Keratinocyte (primary cell): ENCODE results near the gene TMEM229B. TPM values are rescaled to one million over a fixed set of nuclear protein-coding genes. Genes with fewer than 3 reads are reported as not detected.

Source experiments
- DNase-seq: peaks from one replicate; pipeline ENCODE4 v3.0.0-alpha.2; 2011; ENCODE audit warnings: low read depth, missing footprints, low spot score
- FAIRE-seq: peaks from 2 replicates; lab custom pipeline; 2011; peaks lifted over from hg19 to GRCh38; lab: Jason Lieb, UNC
- H2AFZ ChIP-seq: 2 replicates; pipeline ENCODE4 v1.6.0; 2012; ENCODE audit warnings: low read length, control low read depth, inconsistent platforms; ENCODE audit not compliant: control insufficient read depth
- H3K27ac ChIP-seq: 2 replicates; pipeline ENCODE4 v1.5.1; 2011; ENCODE audit warnings: low read length; ENCODE audit not compliant: control insufficient read depth, insufficient read depth
- H3K27me3 ChIP-seq: 3 replicates; pipeline ENCODE4 v1.6.0; 2011; ENCODE audit warnings: low read length; ENCODE audit not compliant: control insufficient read depth, insufficient read depth; ENCODE audit errors: extremely low read depth
- H3K36me3 ChIP-seq, 2 experiments: 2 replicates in 1 of 2; 3 replicates in 1 of 2; pipeline ENCODE4 v1.5.1; 2011; ENCODE audit warnings: low read length in 2 of 2, mild to moderate bottlenecking in 1 of 2; ENCODE audit not compliant: control insufficient read depth in 2 of 2, insufficient read depth in 2 of 2; ENCODE audit errors: extremely low read depth in 1 of 2
- H3K4me1 ChIP-seq: 3 replicates; pipeline ENCODE4 v1.5.1; 2011; ENCODE audit warnings: low read length; ENCODE audit not compliant: control insufficient read depth, insufficient read depth; ENCODE audit errors: extremely low read depth
- H3K4me2 ChIP-seq: 3 replicates; pipeline ENCODE4 v1.6.0; 2011; ENCODE audit warnings: low read depth, low read length; ENCODE audit not compliant: control insufficient read depth, insufficient read depth; ENCODE audit errors: extremely low read depth
- H3K4me3 ChIP-seq, 3 experiments: fragments of 200-600 bp in 1 of 3; sonication (generic) in 1 of 3; 2 replicates in 2 of 3; 3 replicates in 1 of 3; pipeline ENCODE4 v1.5.1; 2011 to 2016; ENCODE audit warnings: low read length in 3 of 3, mild to moderate bottlenecking in 3 of 3, control low read depth in 2 of 3, inconsistent platforms in 1 of 3, low read depth in 1 of 3, mixed read lengths in 1 of 3, mixed run types in 1 of 3, moderate library complexity in 1 of 3; ENCODE audit not compliant: control insufficient read depth in 2 of 3, insufficient read depth in 2 of 3; ENCODE audit errors: extremely low read depth in 1 of 3
- H3K79me2 ChIP-seq: 2 replicates; pipeline ENCODE4 v1.6.0; 2012; ENCODE audit warnings: low read length; ENCODE audit not compliant: control insufficient read depth, insufficient read depth
- H3K9ac ChIP-seq: 3 replicates; pipeline ENCODE4 v1.6.0; 2011; ENCODE audit warnings: low read length; ENCODE audit not compliant: control insufficient read depth, insufficient read depth; ENCODE audit errors: extremely low read depth
- H3K9me1 ChIP-seq: 3 replicates; pipeline ENCODE4 v1.6.0; 2011; ENCODE audit warnings: low read length; ENCODE audit not compliant: control insufficient read depth, insufficient read depth; ENCODE audit errors: extremely low read depth
- H3K9me3 ChIP-seq: 2 replicates; pipeline ENCODE4 v1.5.1; 2012; ENCODE audit warnings: low read depth, low read length; ENCODE audit not compliant: control insufficient read depth
- H4K20me1 ChIP-seq: 3 replicates; pipeline ENCODE4 v1.6.0; 2011; ENCODE audit warnings: low read length; ENCODE audit not compliant: control insufficient read depth, insufficient read depth; ENCODE audit errors: extremely low read depth
- CTCF ChIP-seq, 3 experiments: IDR thresholded peaks in 1 of 3; conservative IDR thresholded peaks in 1 of 3; optimal IDR thresholded peaks in 1 of 3; 2 replicates in 2 of 3; 3 replicates in 1 of 3; pipeline versions ENCODE3 to v1.5.1; 2011; ENCODE audit warnings: low read length in 3 of 3, mild to moderate bottlenecking in 3 of 3, moderate library complexity in 2 of 3, control low read depth in 1 of 3, inconsistent platforms in 1 of 3; ENCODE audit not compliant: insufficient read depth in 2 of 3; ENCODE audit errors: extremely low read depth in 1 of 3
- EZH2 ChIP-seq: IDR thresholded peaks from one replicate; pipeline ENCODE4 v1.6.1; 2012; ENCODE audit warnings: inconsistent platforms, mild to moderate bottlenecking, low read length, moderate library complexity
- dilution Hi-C: fragments of 300-500 bp; cut with MboI; formaldehyde crosslinking; loops from one replicate; pipeline ENCODE4 v1.7.0; 2020; ENCODE audit warnings: low sequenced_read_pairs; ENCODE audit not compliant: extremely low pct_ligation_motif_present
- polyA plus RNA-seq, 5 experiments: library from polyadenylated mRNA; depleted of rRNA in 3 of 5; stranded (reverse) in 3 of 5; stranded (forward) in 1 of 5; unstranded in 1 of 5; fragments of >200 nt; gene quantifications; 1 replicate in 1 of 5; 2 replicates in 3 of 5; 3 replicates in 1 of 5; pipeline versions ENCODE4 v1.2.1 to v1.2.3, GENCODE V29; 2011 to 2012; ENCODE audit warnings: missing spikeins in 2 of 5, low read depth in 1 of 5, low replicate concordance in 1 of 5

TMEM229B gene
- polyA plus RNA-seq, 1 donor (not counting 4 experiments of a cell fraction or from before 2014, with no cell fraction given) = 1.0 TPM

- TF ChIP-seq EZH2 (no peak), CTCF (optimal IDR thresholded peaks at IDR 0.05 in 1 of 3, IDR thresholded peaks at IDR 0.05 in 1 of 3, conservative IDR thresholded peaks at IDR 0.05 in 1 of 3; ENCODE audit: extremely low read depth in 1 of 3, insufficient read depth in 2 of 3, low read length in 3 of 3) (no peak)
- Histone ChIP-seq H4K20me1 (no peaks in the 10 kb centered on the region), H3K4me2 (no peak overlapping the region), H3K27me3 (no peaks in the 10 kb centered on the region), H3K4me3 (no peak overlapping the region), H3K9me3 (no peaks in the 10 kb centered on the region), H3K36me3 (no peaks in the 10 kb centered on the region), H3K9ac (no peak overlapping the region), H3K9me1 (no peaks in the 10 kb centered on the region), H3K79me2 (no peaks in the 10 kb centered on the region), H2AFZ (no peak overlapping the region), H3K27ac (no peak overlapping the region), H3K4me1 (peaks cover 16% of the 10 kb centered on the region)
- DNase-seq (no peak), FAIRE-seq (no peak)
- dilution Hi-C loops = no loop called here
Observed at GRCh38 chr14:67432050-67432564, 56.4 kb downstream of the TMEM229B start.

- no peak for TF ChIP-seq CTCF (optimal IDR thresholded peaks at IDR 0.05 in 1 of 3, IDR thresholded peaks at IDR 0.05 in 1 of 3, conservative IDR thresholded peaks at IDR 0.05 in 1 of 3; ENCODE audit: extremely low read depth in 1 of 3, insufficient read depth in 2 of 3, low read length in 3 of 3)
- no peak for TF ChIP-seq EZH2
- DNase-seq = no peak
Observed at GRCh38 chr14:67429510-67430205, 58.9 kb downstream of the TMEM229B start.

More at GRCh38 chr14:67429510-67430205, 58.9 kb downstream of the TMEM229B start:
- Histone ChIP-seq H3K4me3 (no peak overlapping the region), H3K36me3 (no peaks in the 10 kb centered on the region), H3K79me2 (no peaks in the 10 kb centered on the region), H3K9me3 (no peaks in the 10 kb centered on the region), H3K27me3 (no peaks in the 10 kb centered on the region), H3K4me2 (no peak overlapping the region), H2AFZ (no peak overlapping the region), H3K9me1 (no peaks in the 10 kb centered on the region), H3K9ac (no peak overlapping the region), H3K27ac (no peak overlapping the region), H3K4me1 (peaks cover 28% of the 10 kb centered on the region), H4K20me1 (no peaks in the 10 kb centered on the region)
- FAIRE-seq = peak; percentile 36
- dilution Hi-C loops = no loop called here
